ENCODE results near the gene GNAI3. TPM values are rescaled to one million over a fixed set of nuclear protein-coding genes. Genes with fewer than 3 reads are reported as not detected.

Gene GNAI3
- total and polyA plus RNA-seq, 10 of the 15 experiments (the other 5 are each of a cell fraction or from before 2014, with no cell fraction given), result 5.9 to 13.8 (median 8.0) TPM

- no TSS peak for BruUV-seq (replicated peaks)
- no peak for TF ChIP-seq MTA2 (IDR thresholded peaks at IDR 0.05; ENCODE audit: low read depth)
- no peak for TF ChIP-seq JUND (IDR thresholded peaks at IDR 0.05; ENCODE audit: low read depth, low read length)
- no peak for TF ChIP-seq ZSCAN29 (IDR thresholded peaks at IDR 0.05)
- no peak for TF ChIP-seq STAT1 (conservative IDR thresholded peaks at IDR 0.05)
- TF ChIP-seq NFYA (IDR thresholded peaks at IDR 0.05; ENCODE audit: borderline replicate concordance, low read depth, low read length), result no peak
- no peak for TF ChIP-seq MXI1 (IDR thresholded peaks at IDR 0.05; ENCODE audit: low read depth, low read length)
- no peak for TF ChIP-seq CBX5 (IDR thresholded peaks at IDR 0.05; ENCODE audit: low read depth)
- no peak for TF ChIP-seq MYB (IDR thresholded peaks at IDR 0.05; ENCODE audit: borderline replicate concordance, low read depth, low read length)
- TF ChIP-seq NFXL1 (IDR thresholded peaks at IDR 0.05; ENCODE audit: borderline replicate concordance), result no peak
- TF ChIP-seq BCL3 (IDR thresholded peaks at IDR 0.05; ENCODE audit: borderline replicate concordance, insufficient read depth, low read depth, low read length, poor library complexity, severe bottlenecking), result no peak
- TF ChIP-seq, protein P1, sequence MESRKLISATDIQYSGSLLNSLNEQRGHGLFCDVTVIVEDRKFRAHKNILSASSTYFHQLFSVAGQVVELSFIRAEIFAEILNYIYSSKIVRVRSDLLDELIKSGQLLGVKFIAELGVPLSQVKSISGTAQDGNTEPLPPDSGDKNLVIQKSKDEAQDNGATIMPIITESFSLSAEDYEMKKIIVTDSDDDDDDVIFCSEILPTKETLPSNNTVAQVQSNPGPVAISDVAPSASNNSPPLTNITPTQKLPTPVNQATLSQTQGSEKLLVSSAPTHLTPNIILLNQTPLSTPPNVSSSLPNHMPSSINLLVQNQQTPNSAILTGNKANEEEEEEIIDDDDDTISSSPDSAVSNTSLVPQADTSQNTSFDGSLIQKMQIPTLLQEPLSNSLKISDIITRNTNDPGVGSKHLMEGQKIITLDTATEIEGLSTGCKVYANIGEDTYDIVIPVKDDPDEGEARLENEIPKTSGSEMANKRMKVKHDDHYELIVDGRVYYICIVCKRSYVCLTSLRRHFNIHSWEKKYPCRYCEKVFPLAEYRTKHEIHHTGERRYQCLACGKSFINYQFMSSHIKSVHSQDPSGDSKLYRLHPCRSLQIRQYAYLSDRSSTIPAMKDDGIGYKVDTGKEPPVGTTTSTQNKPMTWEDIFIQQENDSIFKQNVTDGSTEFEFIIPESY (IDR thresholded peaks at IDR 0.05), result no peak
- TF ChIP-seq CBX3 (IDR thresholded peaks at IDR 0.05; ENCODE audit: borderline replicate concordance, low read depth), result no peak
- TF ChIP-seq MEF2A (IDR thresholded peaks at IDR 0.05; ENCODE audit: insufficient read depth, low read depth, low read length), result no peak
- no peak for TF ChIP-seq ZNF217 (IDR thresholded peaks at IDR 0.05)
- TF ChIP-seq RBBP5 (conservative IDR thresholded peaks at IDR 0.05), result no peak
- no peak for TF ChIP-seq BMI1 (IDR thresholded peaks at IDR 0.05; ENCODE audit: borderline replicate concordance)
- TF ChIP-seq SPI1 (IDR thresholded peaks at IDR 0.05; ENCODE audit: borderline replicate concordance, insufficient read depth, low read depth, low read length), result no peak
- TF ChIP-seq KLF5 (IDR thresholded peaks at IDR 0.05; ENCODE audit: partially characterized antibody), result no peak
- TF ChIP-seq SIX5 (IDR thresholded peaks at IDR 0.05; ENCODE audit: low read depth, low read length, severe bottlenecking), result no peak
- TF ChIP-seq, protein P2, sequence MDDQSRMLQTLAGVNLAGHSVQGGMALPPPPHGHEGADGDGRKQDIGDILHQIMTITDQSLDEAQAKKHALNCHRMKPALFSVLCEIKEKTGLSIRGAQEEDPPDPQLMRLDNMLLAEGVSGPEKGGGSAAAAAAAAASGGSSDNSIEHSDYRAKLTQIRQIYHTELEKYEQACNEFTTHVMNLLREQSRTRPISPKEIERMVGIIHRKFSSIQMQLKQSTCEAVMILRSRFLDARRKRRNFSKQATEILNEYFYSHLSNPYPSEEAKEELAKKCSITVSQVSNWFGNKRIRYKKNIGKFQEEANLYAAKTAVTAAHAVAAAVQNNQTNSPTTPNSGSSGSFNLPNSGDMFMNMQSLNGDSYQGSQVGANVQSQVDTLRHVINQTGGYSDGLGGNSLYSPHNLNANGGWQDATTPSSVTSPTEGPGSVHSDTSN (IDR thresholded peaks at IDR 0.05; ENCODE audit: insufficient replicate concordance, low read depth, low read length), result no peak
- Histone ChIP-seq H3K4me1 (ENCODE audit: control insufficient read depth, insufficient read depth, low read length) (0 out of 2 replicates have a peak, but pooled peaks cover 4% of the 10 kb centered on the region), H3K27me3 (replicated peaks in 1 of 2; ENCODE audit: control insufficient read depth in 2 of 2, insufficient read depth in 2 of 2, low read length in 1 of 2) (no peaks in the 10 kb centered on the region), H3K9me3 (replicated peaks; ENCODE audit: control insufficient read depth, insufficient read depth, low read length) (no peaks in the 10 kb centered on the region), H2AFZ (ENCODE audit: control insufficient read depth, low read depth, low read length) (no peak overlapping the region), H3K4me3 (no peak overlapping the region), H3K79me2 (ENCODE audit: control insufficient read depth, insufficient read depth, low read length) (no peaks in the 10 kb centered on the region; the same call in 1 of the 2 replicates), H4K20me1 (ENCODE audit: control insufficient read depth, insufficient read depth) (no peaks in the 10 kb centered on the region), H3K36me3 (ENCODE audit: control insufficient read depth in 2 of 2, insufficient read depth in 2 of 2, low read length in 1 of 2) (no peaks in the 10 kb centered on the region), H3K4me2 (ENCODE audit: control insufficient read depth, insufficient read depth) (no peak overlapping the region), H3K27ac (ENCODE audit: control insufficient read depth, insufficient read depth) (no peak overlapping the region), H3K9ac (ENCODE audit: control insufficient read depth, insufficient read depth, low read length) (no peak overlapping the region)
- FAIRE-seq (no peak), ATAC-seq (no peak), DNase-seq (ENCODE audit: low read depth, low spot score) (no peak)
- SMC1A ChIA-PET (ENCODE audit: uncharacterized antibody, unreplicated experiment), result interaction anchor here (0.8 to 5.6 kb wide), 7 partner anchors 9 to 333 kb away, joined by 3 to 63 read pairs (median 12); partner anchors contain the start of gene AHCYL1
- WGBS (ENCODE audit: insufficient coverage, insufficient replicate concordance, low lambda C conversion rate, missing lambda C conversion rate), result 38% methylated on average over 2 of the region's 2 CpGs
- CTCF ChIA-PET, result interaction anchor here (1.0 to 10.8 kb wide), 7 partner anchors 13 to 332 kb away, joined by 4 to 299 read pairs (median 27); partner anchors contain the start of gene AHCYL1
- POLR2A ChIA-PET, result interaction anchor here (0.7 to 0.9 kb wide), 2 partner anchors 13 to 104 kb away, joined by 3 read pairs; partner anchors contain the start of gene GNAI3
- intact Hi-C loops (cut with micrococcal nuclease; ENCODE audit: unreplicated experiment) (no loop called here), in situ Hi-C loops (cut with MboI) (no loop called here)
- RAD21 ChIA-PET (ENCODE audit: unreplicated experiment), result interaction anchor here (0.8 to 4.9 kb wide), 8 partner anchors 8 to 332 kb away, joined by 3 to 48 read pairs (median 6); partner anchors contain the start of genes AHCYL1, GNAI3 and GSTM1
Observed at GRCh38 chr1:109652402-109652801, 104.0 kb downstream of the GNAI3 start.
